Panc1 (cell line): Measurements from ENCODE around the gene RRBP1. TPM values are rescaled to one million over a fixed set of nuclear protein-coding genes. Genes with fewer than 3 reads are reported as not detected.

Experiments used
- ATAC-seq: fragments of 200-7000 bp; cut with Tn5 transposase; 2 replicates; pipeline ENCODE4 v1.9.1; 2020; ENCODE audit warnings: mild to moderate bottlenecking, moderate library complexity
- BruUV-seq: library from RNA; stranded (reverse); fragments of 400-500 nt; replicated peaks from 2 replicates; lab custom pipeline; 2021; lab: Mats Ljungman, UMichigan
- CTCF ChIA-PET: fragments of 300-600 bp; sonication (Branson Sonifier 250); formaldehyde crosslinking; loops from one replicate; lab custom pipeline; 2022; ENCODE audit warnings: antibody characterized with exemption; lab: Charles Lee
- POLR2A ChIA-PET: fragments of 300-600 bp; sonication (Branson Sonifier 250); formaldehyde crosslinking; loops from one replicate; lab custom pipeline; 2022; ENCODE audit warnings: antibody characterized with exemption; lab: Charles Lee
- DNase-seq: peaks from one replicate; pipeline ENCODE4 v3.0.0-alpha.2; 2010; ENCODE audit warnings: low read depth, low spot score
- H3K27ac ChIP-seq: 2 replicates; pipeline ENCODE4 v1.5.1; 2011; ENCODE audit warnings: mild to moderate bottlenecking, low read length, inconsistent platforms
- H3K27me3 ChIP-seq: fragments of 200-500 bp; sonication (Bioruptor generic); 2 replicates; pipeline ENCODE4 v1.6.0; 2014; ENCODE audit warnings: low read length, inconsistent platforms; ENCODE audit not compliant: control insufficient read depth, insufficient read depth
- H3K36me3 ChIP-seq: fragments of 200-500 bp; sonication (Bioruptor generic); 2 replicates; pipeline ENCODE4 v1.5.1; 2014; ENCODE audit warnings: inconsistent platforms, mild to moderate bottlenecking, low read length, moderate library complexity; ENCODE audit not compliant: control insufficient read depth, insufficient read depth
- H3K4me1 ChIP-seq: 2 replicates; pipeline ENCODE4 v1.5.1; 2011; ENCODE audit warnings: inconsistent platforms, mild to moderate bottlenecking, low read length, moderate library complexity; ENCODE audit not compliant: control insufficient read depth, insufficient read depth
- H3K4me3 ChIP-seq, 2 experiments: 2 replicates each; pipeline ENCODE4 v1.5.1; 2011 to 2012; ENCODE audit warnings: low read depth in 2 of 2, low read length in 2 of 2, mild to moderate bottlenecking in 2 of 2, inconsistent platforms in 1 of 2, moderate library complexity in 1 of 2
- H3K9me3 ChIP-seq: fragments of 200-500 bp; sonication (Bioruptor generic); 2 replicates; pipeline ENCODE4 v1.5.1; 2014; ENCODE audit warnings: low read depth, mild to moderate bottlenecking, inconsistent platforms, low read length, moderate library complexity; ENCODE audit not compliant: control insufficient read depth, insufficient read depth
- POLR2AphosphoS5 ChIP-seq: IDR thresholded peaks from 2 replicates; pipeline ENCODE4 v1.6.1; 2012; ENCODE audit warnings: mild to moderate bottlenecking, low read depth, low read length, moderate library complexity
- SIN3A ChIP-seq: IDR thresholded peaks from 2 replicates; pipeline ENCODE4 v1.6.1; 2012; ENCODE audit warnings: low read depth, mild to moderate bottlenecking, low read length, moderate library complexity, borderline replicate concordance; ENCODE audit not compliant: insufficient read depth
- TCF7L2 ChIP-seq: IDR thresholded peaks from 2 replicates; pipeline ENCODE4 v1.6.1; 2011; ENCODE audit warnings: mild to moderate bottlenecking, low read depth, low read length, inconsistent platforms
- in situ Hi-C: cut with HindIII; loops from 2 replicates; pipeline ENCODE4 v1.10.0; 2016; ENCODE audit warnings: low sequenced_read_pairs, low pct_unique_long_range_greater_than_20kb
- intact Hi-C: fragments of 100-400 bp; cut with micrococcal nuclease; formaldehyde crosslinking; loops from one replicate; pipeline ENCODE4 v1.10.0; 2022; ENCODE audit not compliant: unreplicated experiment
- total RNA-seq: library from RNA; stranded (reverse); gene quantifications from one replicate; pipeline ENCODE4 v1.2.1, GENCODE V29; 2021; ENCODE audit not compliant: unreplicated experiment
- TF ChIP-seq, protein P1 (sequence below), 2 experiments: IDR thresholded peaks; 2 replicates each; pipeline ENCODE4 v1.6.1; 2011 to 2012; ENCODE audit warnings: low read depth in 2 of 2, control low read depth in 1 of 2, low read length in 1 of 2, mild to moderate bottlenecking in 1 of 2, moderate library complexity in 1 of 2; ENCODE audit not compliant: insufficient read depth in 1 of 2
- TF ChIP-seq, protein P2 (sequence below): fragments of 450-650 bp; IDR thresholded peaks from 2 replicates; pipeline ENCODE4 v1.5.1; 2017; ENCODE audit warnings: mild to moderate bottlenecking

RRBP1 gene
- total RNA-seq, 1 experiment from 2014 or later, result 152 TPM

GRCh38 chr20:17612287-17612991, 69.6 kb downstream of the RRBP1 start:
- no peak for DNase-seq
- peak; percentile 35 for ATAC-seq
- intact Hi-C loops (no loop called here), in situ Hi-C loops (no loop called here)
- BruUV-seq, result no TSS peak
- H3K27ac ChIP-seq, result peak overlapping the region; percentile 74
- H3K4me3 ChIP-seq, result no peak overlapping the region
- H3K4me1 ChIP-seq, result peaks cover 56% of the 10 kb centered on the region
- no peaks in the 10 kb centered on the region for H3K9me3 ChIP-seq
- H3K27me3 ChIP-seq, result no peaks in the 10 kb centered on the region
- ChIA-PET CTCF (no interaction called here), POLR2A (no interaction called here)
- TF ChIP-seq SIN3A (no peak), POLR2AphosphoS5 (peak; percentile 28; the same call in 1 of the 2 replicates)
- H3K36me3 ChIP-seq, result peaks cover 7% of the 10 kb centered on the region

GRCh38 chr20:17611540-17612286, 70.3 kb downstream of the RRBP1 start:
- TF ChIP-seq, protein P1, sequence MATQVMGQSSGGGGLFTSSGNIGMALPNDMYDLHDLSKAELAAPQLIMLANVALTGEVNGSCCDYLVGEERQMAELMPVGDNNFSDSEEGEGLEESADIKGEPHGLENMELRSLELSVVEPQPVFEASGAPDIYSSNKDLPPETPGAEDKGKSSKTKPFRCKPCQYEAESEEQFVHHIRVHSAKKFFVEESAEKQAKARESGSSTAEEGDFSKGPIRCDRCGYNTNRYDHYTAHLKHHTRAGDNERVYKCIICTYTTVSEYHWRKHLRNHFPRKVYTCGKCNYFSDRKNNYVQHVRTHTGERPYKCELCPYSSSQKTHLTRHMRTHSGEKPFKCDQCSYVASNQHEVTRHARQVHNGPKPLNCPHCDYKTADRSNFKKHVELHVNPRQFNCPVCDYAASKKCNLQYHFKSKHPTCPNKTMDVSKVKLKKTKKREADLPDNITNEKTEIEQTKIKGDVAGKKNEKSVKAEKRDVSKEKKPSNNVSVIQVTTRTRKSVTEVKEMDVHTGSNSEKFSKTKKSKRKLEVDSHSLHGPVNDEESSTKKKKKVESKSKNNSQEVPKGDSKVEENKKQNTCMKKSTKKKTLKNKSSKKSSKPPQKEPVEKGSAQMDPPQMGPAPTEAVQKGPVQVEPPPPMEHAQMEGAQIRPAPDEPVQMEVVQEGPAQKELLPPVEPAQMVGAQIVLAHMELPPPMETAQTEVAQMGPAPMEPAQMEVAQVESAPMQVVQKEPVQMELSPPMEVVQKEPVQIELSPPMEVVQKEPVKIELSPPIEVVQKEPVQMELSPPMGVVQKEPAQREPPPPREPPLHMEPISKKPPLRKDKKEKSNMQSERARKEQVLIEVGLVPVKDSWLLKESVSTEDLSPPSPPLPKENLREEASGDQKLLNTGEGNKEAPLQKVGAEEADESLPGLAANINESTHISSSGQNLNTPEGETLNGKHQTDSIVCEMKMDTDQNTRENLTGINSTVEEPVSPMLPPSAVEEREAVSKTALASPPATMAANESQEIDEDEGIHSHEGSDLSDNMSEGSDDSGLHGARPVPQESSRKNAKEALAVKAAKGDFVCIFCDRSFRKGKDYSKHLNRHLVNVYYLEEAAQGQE (IDR thresholded peaks at IDR 0.05; ENCODE audit: insufficient read depth in 1 of 2, low read depth in 2 of 2, low read length in 1 of 2), result no peak
- TF ChIP-seq SIN3A (no peak), TCF7L2 (no peak), POLR2AphosphoS5 (no peak)
- TF ChIP-seq, protein P2, sequence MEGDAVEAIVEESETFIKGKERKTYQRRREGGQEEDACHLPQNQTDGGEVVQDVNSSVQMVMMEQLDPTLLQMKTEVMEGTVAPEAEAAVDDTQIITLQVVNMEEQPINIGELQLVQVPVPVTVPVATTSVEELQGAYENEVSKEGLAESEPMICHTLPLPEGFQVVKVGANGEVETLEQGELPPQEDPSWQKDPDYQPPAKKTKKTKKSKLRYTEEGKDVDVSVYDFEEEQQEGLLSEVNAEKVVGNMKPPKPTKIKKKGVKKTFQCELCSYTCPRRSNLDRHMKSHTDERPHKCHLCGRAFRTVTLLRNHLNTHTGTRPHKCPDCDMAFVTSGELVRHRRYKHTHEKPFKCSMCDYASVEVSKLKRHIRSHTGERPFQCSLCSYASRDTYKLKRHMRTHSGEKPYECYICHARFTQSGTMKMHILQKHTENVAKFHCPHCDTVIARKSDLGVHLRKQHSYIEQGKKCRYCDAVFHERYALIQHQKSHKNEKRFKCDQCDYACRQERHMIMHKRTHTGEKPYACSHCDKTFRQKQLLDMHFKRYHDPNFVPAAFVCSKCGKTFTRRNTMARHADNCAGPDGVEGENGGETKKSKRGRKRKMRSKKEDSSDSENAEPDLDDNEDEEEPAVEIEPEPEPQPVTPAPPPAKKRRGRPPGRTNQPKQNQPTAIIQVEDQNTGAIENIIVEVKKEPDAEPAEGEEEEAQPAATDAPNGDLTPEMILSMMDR, result peak; percentile 77
- intact Hi-C loops (no loop called here), in situ Hi-C loops (no loop called here)
- BruUV-seq, result no TSS peak
- Histone ChIP-seq H3K27ac (peak overlapping the region; percentile 74), H3K4me3 (no peak overlapping the region), H3K36me3 (peaks cover 13% of the 10 kb centered on the region), H3K27me3 (no peaks in the 10 kb centered on the region), H3K4me1 (peaks cover 56% of the 10 kb centered on the region), H3K9me3 (no peaks in the 10 kb centered on the region)
- CTCF ChIA-PET, result interaction anchor here (1.5 kb wide), 1 partner anchor 107 kb away, joined by 6 read pairs; no protein-coding TSS in a partner anchor
- peak; percentile 23 for ATAC-seq
- POLR2A ChIA-PET, result no interaction called here
- no peak for DNase-seq

- no peak for DNase-seq
- Histone ChIP-seq H3K27me3 (no peaks in the 10 kb centered on the region), H3K27ac (peak overlapping the region; percentile 74), H3K4me1 (peaks cover 60% of the 10 kb centered on the region), H3K4me3 (no peak overlapping the region), H3K9me3 (no peaks in the 10 kb centered on the region), H3K36me3 (peaks cover 17% of the 10 kb centered on the region)
- in situ Hi-C loops, result no loop called here
- no TSS peak for BruUV-seq
- intact Hi-C loops, result no loop called here
- peak; percentile 68 for ATAC-seq
- POLR2A ChIA-PET, result no interaction called here
- TF ChIP-seq, protein P1 (IDR thresholded peaks at IDR 0.05; ENCODE audit: insufficient read depth in 1 of 2, low read depth in 2 of 2, low read length in 1 of 2), result no peak
- no peak for TF ChIP-seq TCF7L2
- TF ChIP-seq, protein P2, result no peak
- TF ChIP-seq POLR2AphosphoS5, result no peak; the same call in 1 of the 2 replicates
- TF ChIP-seq SIN3A, result no peak
- CTCF ChIA-PET, result interaction anchor here (1.4 to 1.5 kb wide), 2 partner anchors 40 to 107 kb away, joined by 4 to 6 read pairs; no protein-coding TSS in a partner anchor
Measured at GRCh38 chr20:17611290-17611539, 70.8 kb downstream of the RRBP1 start.
